Endodermal cell (in vitro differentiated cells): ENCODE measurements around the gene PARG. TPM values are rescaled to one million over a fixed set of nuclear protein-coding genes. Genes with fewer than 3 reads are reported as not detected.
"Not testable (repeated sequence)": the region's sequence is repeated elsewhere in the genome, so short reads cannot be mapped to it uniquely, and the experiment has no call there.

Experiments used
- DNase-seq: peaks from one replicate; pipeline ENCODE4 v3.0.0-alpha.2; 2017
- H3K27ac ChIP-seq: 2 replicates; pipeline ENCODE4 v1.5.1; 2013; ENCODE audit warnings: mild to moderate bottlenecking, low read depth, low read length, moderate library complexity
- H3K27me3 ChIP-seq: 2 replicates; pipeline ENCODE4 v1.6.1; 2013; ENCODE audit warnings: mild to moderate bottlenecking, low read length, moderate library complexity; ENCODE audit not compliant: insufficient read depth, control insufficient read depth, poor library complexity, severe bottlenecking
- H3K36me3 ChIP-seq: 2 replicates; pipeline ENCODE4 v1.7.0; 2013; ENCODE audit warnings: mild to moderate bottlenecking, low read length, moderate library complexity; ENCODE audit not compliant: control insufficient read depth, insufficient read depth
- H3K4me1 ChIP-seq: one replicate; pipeline ENCODE4 v1.7.0; 2013; ENCODE audit warnings: low read length; ENCODE audit not compliant: control insufficient read depth, insufficient read depth
- H3K4me3 ChIP-seq: 2 replicates; pipeline ENCODE4 v1.5.1; 2013; ENCODE audit warnings: mild to moderate bottlenecking, low read length, moderate library complexity
- H3K9ac ChIP-seq: 2 replicates; pipeline ENCODE4 v1.6.1; 2013; ENCODE audit warnings: mild to moderate bottlenecking, low read length, moderate library complexity; ENCODE audit not compliant: poor library complexity, severe bottlenecking; ENCODE audit errors: extremely low read depth
- H3K9me3 ChIP-seq: 2 replicates; pipeline ENCODE4 v1.6.1; 2013; ENCODE audit warnings: mild to moderate bottlenecking, low read length, moderate library complexity; ENCODE audit not compliant: control insufficient read depth
- H3K27ac Mint-ChIP-seq: 2 replicates; pipeline ENCODE4 v1.8.0; 2020; ENCODE audit warnings: mixed read lengths
- H3K27me3 Mint-ChIP-seq: 2 replicates; pipeline ENCODE4 v1.8.0; 2021; ENCODE audit warnings: mild to moderate bottlenecking, mixed read lengths; ENCODE audit not compliant: insufficient read depth
- H3K36me3 Mint-ChIP-seq: 2 replicates; pipeline ENCODE4 v1.8.0; 2020; ENCODE audit warnings: low read depth, mixed read lengths
- H3K4me1 Mint-ChIP-seq: 2 replicates; pipeline ENCODE4 v1.8.0; 2020; ENCODE audit warnings: mixed read lengths
- H3K4me3 Mint-ChIP-seq: 2 replicates; pipeline ENCODE4 v1.8.0; 2020; ENCODE audit warnings: mild to moderate bottlenecking, moderate library complexity, mixed read lengths
- H3K9me3 Mint-ChIP-seq: 2 replicates; pipeline ENCODE4 v1.8.0; 2020; ENCODE audit warnings: mild to moderate bottlenecking, mixed read lengths
- WGBS, 2 experiments: methylation state at CpG; one replicate each; pipeline versions ENCODE4 v1.1.5 to v1.1.7; 2013; ENCODE audit warnings: missing lambda C conversion rate in 2 of 2, mixed read lengths in 1 of 2; ENCODE audit not compliant: insufficient coverage in 1 of 2, insufficient read length in 1 of 2; 5-methylcytosine and 5-hydroxymethylcytosine counted together
- total RNA-seq, 2 donors: library from RNA; stranded (reverse); fragmentation: NEBNext Ultra II Directional in 1 of 2; extraction: Animal tissue kit (Norgen Biotek cat#: 25700) in 1 of 2; gene quantifications; 2 replicates in 1 of 2; 3 replicates in 1 of 2; pipeline ENCODE4 v1.2.1, GENCODE V29; 2021

The PARG gene
- total RNA-seq, 2 donors from 2014 or later = 66.3 to 67.4 TPM

DNA sequence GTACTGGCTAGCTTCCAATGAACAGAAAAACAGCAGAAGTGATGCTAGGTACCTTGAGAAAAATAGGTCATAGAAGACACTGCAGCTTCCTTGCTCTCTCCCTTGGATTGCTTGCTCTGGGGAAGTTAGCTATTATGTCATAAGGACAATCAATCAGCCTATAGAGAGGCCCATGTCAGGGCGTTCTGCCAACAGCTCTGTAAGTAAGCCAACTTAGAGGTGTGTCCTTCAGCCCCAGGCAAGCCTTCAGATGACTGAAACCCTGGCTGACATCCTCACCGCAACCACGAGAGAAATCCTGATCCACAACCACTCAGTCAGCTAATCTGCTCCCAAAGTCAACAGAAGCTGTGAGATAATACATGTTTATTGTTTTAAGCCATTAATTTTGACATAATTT lies 58.0 kb downstream of the PARG start:
- not testable (repeated sequence) for H3K36me3 ChIP-seq, H3K27me3 Mint-ChIP-seq, H3K4me3 ChIP-seq, DNase-seq, H3K27ac Mint-ChIP-seq, H3K27me3 ChIP-seq, H3K9ac ChIP-seq, H3K4me1 Mint-ChIP-seq, H3K9me3 Mint-ChIP-seq, H3K4me1 ChIP-seq, H3K9me3 ChIP-seq, H3K27ac ChIP-seq, H3K4me3 Mint-ChIP-seq
- H3K36me3 Mint-ChIP-seq = peaks cover 20% of the 10 kb centered on the region
- 100% methylated on average over 1 of the region's 3 CpGs; no CpG with 5 or more reads in 1 of the 2 experiments for WGBS, 2 experiments

DNA sequence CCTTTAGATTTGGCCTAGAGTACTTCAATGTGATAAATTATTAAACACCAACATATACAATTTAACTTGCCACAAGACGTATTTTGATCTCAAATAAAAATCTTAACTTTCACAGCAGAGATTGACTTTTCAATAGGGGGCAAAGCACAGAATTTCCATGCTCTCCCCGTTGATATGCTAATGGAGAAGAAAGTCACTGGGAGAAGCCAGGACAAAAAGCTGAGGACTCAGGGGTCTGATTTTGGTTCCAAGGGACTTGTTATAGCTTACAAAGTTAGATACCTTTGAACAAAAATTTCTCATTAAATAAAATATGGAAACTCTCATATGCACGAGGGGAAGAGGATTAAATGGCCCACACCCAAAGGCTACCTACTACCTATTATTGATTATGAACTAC lies 59.5 kb downstream of the PARG start:
- H3K9ac ChIP-seq, H3K9me3 ChIP-seq, DNase-seq, H3K27ac ChIP-seq, H3K9me3 Mint-ChIP-seq, H3K27me3 ChIP-seq, H3K4me1 ChIP-seq, H3K4me1 Mint-ChIP-seq, H3K4me3 Mint-ChIP-seq, H3K27ac Mint-ChIP-seq, H3K4me3 ChIP-seq, H3K27me3 Mint-ChIP-seq, H3K36me3 ChIP-seq: not testable (repeated sequence)
- WGBS, 2 experiments = 81% methylated on average over 1 of the region's 3 CpGs; no CpG with 5 or more reads in 1 of the 2 experiments
- H3K36me3 Mint-ChIP-seq = peaks cover 20% of the 10 kb centered on the region

DNA sequence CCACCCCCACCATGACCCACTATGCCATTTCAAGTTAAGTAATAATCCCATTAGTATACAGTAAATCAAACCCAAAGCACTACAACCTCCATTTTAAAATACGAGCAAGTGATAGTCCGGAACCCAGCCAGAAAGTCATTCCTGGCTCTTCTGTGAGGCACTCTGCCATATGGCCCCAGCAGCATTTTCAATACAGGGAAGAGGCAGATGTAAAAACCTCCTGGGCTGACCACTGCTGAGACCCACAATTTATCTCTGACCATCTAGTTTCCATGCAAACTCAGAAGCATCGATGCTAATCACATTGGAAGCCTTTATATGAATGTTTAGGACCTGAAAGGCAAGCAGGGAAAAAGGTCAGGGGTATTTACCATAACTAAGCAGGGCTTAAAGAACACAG lies 69.1 kb downstream of the PARG start:
- not testable (repeated sequence) for H3K9ac ChIP-seq, H3K36me3 Mint-ChIP-seq, H3K27ac ChIP-seq, H3K4me1 Mint-ChIP-seq, H3K4me1 ChIP-seq, H3K4me3 Mint-ChIP-seq, H3K9me3 ChIP-seq, H3K27me3 ChIP-seq, H3K4me3 ChIP-seq, H3K9me3 Mint-ChIP-seq, H3K27me3 Mint-ChIP-seq, H3K36me3 ChIP-seq, DNase-seq, H3K27ac Mint-ChIP-seq
- WGBS, 2 experiments = no CpG with 5 or more reads among the region's 3 CpGs

DNA sequence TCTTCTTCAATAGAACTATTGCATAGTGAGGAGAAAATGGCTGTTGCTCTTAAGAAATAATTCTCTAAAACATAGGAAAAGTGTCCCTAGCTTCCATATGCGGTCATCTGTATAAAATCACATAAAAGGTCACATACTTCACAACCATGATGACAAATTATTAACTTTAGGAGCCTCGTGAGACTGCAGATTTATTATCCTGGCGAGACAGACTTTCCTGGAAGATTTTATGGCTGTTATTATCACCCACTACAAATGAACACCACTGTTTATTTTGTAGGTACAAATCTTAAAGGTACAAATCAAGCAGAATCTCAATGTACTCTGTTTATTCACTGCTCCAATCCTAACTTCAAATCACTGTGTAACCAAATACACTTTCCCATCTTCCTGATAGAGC lies 70.4 kb downstream of the PARG start:
- H3K4me1 Mint-ChIP-seq, H3K27ac ChIP-seq, H3K27me3 ChIP-seq, H3K36me3 Mint-ChIP-seq, H3K27ac Mint-ChIP-seq, H3K36me3 ChIP-seq, H3K4me1 ChIP-seq, H3K9me3 ChIP-seq, H3K27me3 Mint-ChIP-seq, DNase-seq, H3K4me3 Mint-ChIP-seq, H3K9me3 Mint-ChIP-seq, H3K9ac ChIP-seq, H3K4me3 ChIP-seq: not testable (repeated sequence)
- WGBS, 2 experiments = no CpG with 5 or more reads among the region's 3 CpGs

DNA sequence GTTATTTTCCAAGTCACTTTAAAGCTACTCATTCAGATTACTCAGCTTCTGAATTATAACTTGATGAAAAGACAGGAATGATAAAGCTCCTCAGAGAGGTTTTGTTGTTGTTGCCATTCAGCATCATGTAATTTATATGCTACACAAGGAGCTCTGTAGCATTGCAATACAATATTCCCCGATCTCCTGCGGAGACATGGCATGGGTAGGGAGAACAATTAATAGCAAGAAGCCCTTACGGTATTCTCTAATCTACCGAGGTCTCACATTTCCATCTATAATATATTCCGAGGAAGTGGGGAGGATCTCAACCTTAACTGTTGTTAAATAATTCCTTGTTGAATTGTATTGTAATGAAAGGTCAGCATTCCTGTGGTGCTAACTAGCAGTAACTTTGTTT lies 81.9 kb downstream of the PARG start:
- not testable (repeated sequence) for H3K9ac ChIP-seq, H3K4me1 ChIP-seq
- 96% methylated on average over 4 of the region's 5 CpGs; no CpG with 5 or more reads in 1 of the 2 experiments for WGBS, 2 experiments

GRCh38 chr10:49858697-49859382 lies 83.0 kb downstream of the PARG start:
- not testable (repeated sequence) for H3K36me3 ChIP-seq, H3K9ac ChIP-seq, H3K27me3 ChIP-seq, H3K4me1 Mint-ChIP-seq, DNase-seq, H3K4me1 ChIP-seq, H3K4me3 ChIP-seq, H3K36me3 Mint-ChIP-seq, H3K4me3 Mint-ChIP-seq, H3K9me3 ChIP-seq, H3K9me3 Mint-ChIP-seq, H3K27ac ChIP-seq, H3K27me3 Mint-ChIP-seq, H3K27ac Mint-ChIP-seq
- WGBS, 2 experiments = 100% methylated on average over 1 of the region's 1 CpG; no CpG with 5 or more reads in 1 of the 2 experiments

More for the DNA sequence above, 81.9 kb downstream of the PARG start:
- H3K9me3 ChIP-seq, H3K4me3 Mint-ChIP-seq, H3K27ac Mint-ChIP-seq, DNase-seq, H3K4me3 ChIP-seq, H3K27me3 Mint-ChIP-seq, H3K27me3 ChIP-seq, H3K36me3 ChIP-seq, H3K4me1 Mint-ChIP-seq, H3K36me3 Mint-ChIP-seq, H3K9me3 Mint-ChIP-seq: not testable (repeated sequence)
- H3K27ac ChIP-seq = peak overlapping the region; percentile 60

DNA sequence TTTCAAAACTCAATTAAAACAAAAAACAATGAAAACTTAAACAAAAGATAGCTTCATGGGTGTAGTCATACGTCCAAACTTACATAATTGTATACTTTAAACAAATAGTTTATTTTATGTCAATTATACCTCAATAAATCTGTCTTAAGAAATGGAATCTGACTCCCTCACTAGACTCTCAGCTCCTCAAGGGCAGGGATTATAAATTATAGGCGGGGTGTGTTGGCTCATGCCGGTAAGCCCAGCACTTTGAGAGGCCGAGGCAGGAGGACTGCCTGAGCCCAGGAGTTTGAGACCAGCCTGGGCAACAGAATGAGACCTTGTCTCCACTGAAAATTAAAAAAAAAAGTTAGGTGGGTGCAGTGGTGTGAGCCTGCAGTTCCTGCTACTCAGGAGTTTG lies 92.3 kb downstream of the PARG start:
- H3K27me3 ChIP-seq, H3K4me3 ChIP-seq, H3K27ac ChIP-seq, H3K27ac Mint-ChIP-seq, DNase-seq, H3K36me3 ChIP-seq, H3K27me3 Mint-ChIP-seq, H3K9me3 Mint-ChIP-seq, H3K9ac ChIP-seq, H3K4me1 ChIP-seq, H3K4me1 Mint-ChIP-seq, H3K9me3 ChIP-seq, H3K4me3 Mint-ChIP-seq: not testable (repeated sequence)
- H3K36me3 Mint-ChIP-seq = peaks cover 10% of the 10 kb centered on the region
- WGBS, 2 experiments = 100% methylated on average over 3 of the region's 4 CpGs; no CpG with 5 or more reads in 1 of the 2 experiments
